Smooth muscle cell (in vitro differentiated cells): ENCODE data around the gene MEGF6. TPM values are rescaled to one million over a fixed set of nuclear protein-coding genes. Genes with fewer than 3 reads are reported as not detected.

ENCODE experiments used
- DNase-seq: peaks from one replicate; lab custom pipeline; 2025; ENCODE audit not compliant: unreplicated experiment; lab: John Stamatoyannopoulos, UW
- H2AFZ ChIP-seq: fragments of 200-600 bp; sonication (generic); 2 replicates; pipeline ENCODE4 v1.6.0; 2016; ENCODE audit warnings: antibody characterized with exemption, low read depth, mild to moderate bottlenecking
- H3F3A ChIP-seq: fragments of 200-600 bp; sonication (generic); 2 replicates; pipeline ENCODE4 v1.6.0; 2017; ENCODE audit warnings: antibody characterized with exemption, low read depth
- H3K27ac ChIP-seq: fragments of 200-600 bp; sonication (generic); 2 replicates; pipeline ENCODE4 v1.5.1; 2016; ENCODE audit warnings: low read depth, mild to moderate bottlenecking
- H3K27me3 ChIP-seq: fragments of 200-600 bp; sonication (generic); 2 replicates; pipeline ENCODE4 v1.6.1; 2016; ENCODE audit warnings: low read depth, mild to moderate bottlenecking
- H3K36me3 ChIP-seq: fragments of 200-600 bp; sonication (generic); 2 replicates; pipeline ENCODE4 v1.5.1; 2016; ENCODE audit warnings: low read depth
- H3K4me1 ChIP-seq: fragments of 200-600 bp; sonication (generic); 2 replicates; pipeline ENCODE4 v1.5.1; 2016; ENCODE audit warnings: low read depth
- H3K4me2 ChIP-seq: fragments of 200-600 bp; sonication (generic); 2 replicates; pipeline ENCODE4 v1.6.0; 2016; ENCODE audit warnings: mild to moderate bottlenecking
- H3K4me3 ChIP-seq: fragments of 200-600 bp; sonication (generic); 2 replicates; pipeline ENCODE4 v1.5.1; 2016; ENCODE audit warnings: mild to moderate bottlenecking
- H3K79me2 ChIP-seq: fragments of 200-600 bp; sonication (generic); 2 replicates; pipeline ENCODE4 v1.6.0; 2016; ENCODE audit warnings: low read depth, mild to moderate bottlenecking
- H3K9ac ChIP-seq: fragments of 200-600 bp; sonication (generic); 2 replicates; pipeline ENCODE4 v1.6.0; 2016; ENCODE audit warnings: low read depth
- H3K9me3 ChIP-seq: fragments of 200-600 bp; sonication (generic); replicated peaks from 2 replicates; pipeline ENCODE4 v1.5.1; 2016; ENCODE audit warnings: low read depth
- H4K20me1 ChIP-seq: fragments of 200-600 bp; sonication (generic); 2 replicates; pipeline ENCODE4 v1.6.0; 2016; ENCODE audit warnings: low read depth
- CTCF ChIP-seq: fragments of 200-600 bp; sonication (generic); IDR thresholded peaks from 2 replicates; pipeline ENCODE4 v1.5.1; 2017; ENCODE audit warnings: borderline replicate concordance, mild to moderate bottlenecking, antibody characterized with exemption; ENCODE audit not compliant: insufficient read depth, poor library complexity, severe bottlenecking
- WGBS: methylation state at CpG from one replicate; pipeline ENCODE4 v1.1.7; 2016; ENCODE audit warnings: low lambda C conversion rate; 5-methylcytosine and 5-hydroxymethylcytosine counted together
- polyA plus RNA-seq: library from polyadenylated mRNA; unstranded; fragments of >200 nt; fragmentation: Nextera tagmentation; extraction: Ambion mirVana; gene quantifications from 2 replicates; pipeline ENCODE4 v1.2.1, GENCODE V29; 2016
- total RNA-seq: library from RNA; depleted of rRNA; stranded (reverse); fragments of >200 nt; gene quantifications from 2 replicates; pipeline ENCODE4 v1.2.3, GENCODE V29; 2014

Gene MEGF6
- total and polyA plus RNA-seq, 2 experiments from 2014 or later = 6.5 to 12.8 TPM

GRCh38 chr1:3472088-3472850 lies 139.0 kb downstream of the MEGF6 start:
- Histone ChIP-seq H3K36me3 (no peaks in the 10 kb centered on the region), H3K27ac (peak overlapping the region; percentile 78), H2AFZ (no peak overlapping the region), H3K4me2 (peak overlapping the region; percentile 61), H3K4me3 (no peak overlapping the region), H4K20me1 (no peaks in the 10 kb centered on the region), H3K27me3 (no peaks in the 10 kb centered on the region), H3K9ac (no peak overlapping the region), H3K79me2 (no peaks in the 10 kb centered on the region), H3K4me1 (peaks cover 15% of the 10 kb centered on the region), H3F3A (peaks cover 10% of the 10 kb centered on the region), H3K9me3 (no peaks in the 10 kb centered on the region)
- WGBS = 85% methylated on average over 25 of the region's 25 CpGs
- no peak for TF ChIP-seq CTCF
- no peak for DNase-seq

- H3K9ac ChIP-seq = peak overlapping the region; percentile 62
- H3F3A ChIP-seq = peaks cover 10% of the 10 kb centered on the region
- H3K27ac ChIP-seq = peak overlapping the region; percentile 78
- peak overlapping the region; percentile 61 for H3K4me2 ChIP-seq
- no peaks in the 10 kb centered on the region for H3K9me3 ChIP-seq
- H3K79me2 ChIP-seq = no peaks in the 10 kb centered on the region
- 5% methylated on average over 22 of the region's 25 CpGs for WGBS
- no peaks in the 10 kb centered on the region for H3K27me3 ChIP-seq
- H2AFZ ChIP-seq = no peak overlapping the region
- no peaks in the 10 kb centered on the region for H4K20me1 ChIP-seq
- peak; percentile 78 for DNase-seq
- peaks cover 15% of the 10 kb centered on the region for H3K4me1 ChIP-seq
- no peak overlapping the region for H3K4me3 ChIP-seq
- peak; percentile 51 for TF ChIP-seq CTCF
- H3K36me3 ChIP-seq = no peaks in the 10 kb centered on the region
Measured at GRCh38 chr1:3471356-3472087, 139.8 kb downstream of the MEGF6 start.

- Histone ChIP-seq H3K79me2 (no peaks in the 10 kb centered on the region), H3K4me2 (peak overlapping the region; percentile 61), H3K9ac (no peak overlapping the region), H3F3A (peaks cover 10% of the 10 kb centered on the region), H3K9me3 (no peaks in the 10 kb centered on the region), H3K27me3 (no peaks in the 10 kb centered on the region), H3K27ac (peak overlapping the region; percentile 78), H2AFZ (no peak overlapping the region), H4K20me1 (no peaks in the 10 kb centered on the region), H3K4me3 (no peak overlapping the region), H3K36me3 (no peaks in the 10 kb centered on the region), H3K4me1 (peaks cover 15% of the 10 kb centered on the region)
- TF ChIP-seq CTCF = no peak
- 85% methylated on average over 15 of the region's 22 CpGs for WGBS
- no peak for DNase-seq
Measured at GRCh38 chr1:3470650-3471355, 140.5 kb downstream of the MEGF6 start.
